AG08396 (cell line): ENCODE data around the gene WDR4.
"Not testable (repeated sequence)": the region's sequence is repeated elsewhere in the genome, so short reads cannot be mapped to it uniquely, and the experiment has no call there.

Source experiments
- DNase-seq: peaks from one replicate; pipeline ENCODE4 v3.0.0; 2012; ENCODE audit warnings: low spot score, mixed read lengths

Gene WDR4

DNA sequence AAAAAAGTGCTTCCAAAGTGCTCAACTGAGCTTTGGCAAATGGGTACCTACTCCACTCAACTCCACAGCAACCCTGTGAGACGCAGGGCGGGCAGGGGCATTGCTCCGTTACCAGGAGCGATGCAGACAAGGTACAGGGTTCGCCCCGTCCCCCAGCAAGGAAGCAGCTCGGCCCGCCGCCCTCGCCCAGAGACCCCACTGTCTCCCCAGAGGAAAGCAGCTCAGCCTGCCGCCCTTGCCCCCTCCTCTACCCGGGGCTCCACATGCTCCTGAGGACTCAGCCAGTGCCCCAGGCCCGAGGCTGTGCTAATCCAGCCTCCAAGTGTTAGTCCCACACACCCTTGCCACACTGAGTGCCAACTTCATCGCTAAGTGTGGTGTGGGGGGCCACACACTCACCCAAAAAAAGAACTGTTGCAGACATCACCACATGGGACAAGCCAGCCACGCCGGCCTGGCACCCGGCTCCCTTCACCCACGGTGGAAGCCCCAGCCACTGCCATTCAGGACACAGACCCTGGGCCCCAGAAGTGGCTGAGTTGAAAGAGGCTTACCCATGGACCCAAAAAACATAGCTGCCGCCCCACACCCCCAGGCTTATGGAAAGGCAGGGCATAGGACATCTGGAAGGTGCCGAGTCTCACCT, 26.3 kb downstream of the WDR4 start:
- DNase-seq: no peak

DNA sequence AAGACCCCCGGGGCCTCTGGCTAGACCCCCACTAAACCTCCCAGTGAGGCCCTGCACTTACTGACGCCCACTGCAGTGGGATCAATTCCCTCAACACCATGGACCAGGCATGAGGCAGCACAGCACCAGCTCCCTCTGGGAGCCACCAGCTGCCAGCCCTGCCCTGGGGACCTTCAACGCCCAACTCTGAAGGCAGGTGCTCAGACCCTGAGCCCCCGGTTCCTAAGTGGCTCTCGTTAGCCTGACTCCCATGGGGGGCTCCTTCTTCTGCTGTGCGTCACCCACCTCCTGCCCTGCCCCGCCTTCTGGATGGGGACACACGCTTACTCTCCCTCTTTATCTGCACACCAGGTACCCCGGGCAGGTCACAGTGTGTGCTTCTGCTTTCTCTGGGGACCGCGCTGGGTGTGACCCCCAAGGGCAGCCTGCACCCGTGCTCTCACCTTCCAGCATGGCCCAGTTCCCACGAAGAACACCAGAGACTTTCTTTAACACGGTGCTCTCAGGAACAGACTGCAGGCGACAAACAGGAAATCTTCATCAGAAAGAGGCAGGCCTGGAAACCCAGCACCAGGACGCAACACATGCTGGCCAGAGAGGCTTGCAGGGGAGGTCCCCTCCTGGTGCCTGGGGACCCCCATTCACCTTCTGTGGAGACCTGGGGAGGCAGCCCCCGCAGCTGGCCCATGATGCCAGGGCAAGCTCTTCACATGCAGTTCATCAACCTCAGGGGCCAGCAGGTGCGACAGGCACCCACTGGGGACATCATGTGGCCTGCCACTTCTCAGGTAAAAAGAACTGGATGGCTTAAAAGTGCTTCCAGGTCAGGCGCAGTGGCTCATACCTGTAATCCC, 27.3 kb downstream of the WDR4 start:
- DNase-seq: no peak

DNA sequence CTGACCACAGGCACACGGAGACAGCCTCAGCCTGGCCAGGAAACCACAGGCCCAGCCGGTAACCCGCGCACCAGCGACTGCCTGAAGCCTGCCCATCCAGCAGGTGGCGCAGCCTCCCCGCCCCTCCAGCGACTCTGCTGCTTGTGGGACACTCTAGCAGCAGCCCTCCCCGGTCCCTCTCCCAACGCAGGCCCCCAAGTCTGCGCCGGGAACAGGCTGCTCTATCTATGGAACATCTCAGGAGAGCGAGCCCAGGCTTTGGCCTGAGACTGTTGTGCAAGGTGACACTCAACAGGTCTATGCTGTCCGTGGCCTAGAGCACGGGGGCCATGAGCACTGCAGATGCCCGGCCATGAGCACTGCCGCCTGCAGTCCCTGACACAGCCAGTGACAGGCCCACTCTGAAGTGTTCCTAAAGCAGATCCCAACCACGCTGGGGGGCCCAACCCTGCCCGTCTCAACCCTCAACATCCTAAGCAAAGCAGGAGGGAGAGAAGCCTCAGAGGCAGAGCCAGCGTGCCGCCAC, 28.4 kb downstream of the WDR4 start:
- DNase-seq: no peak

DNA sequence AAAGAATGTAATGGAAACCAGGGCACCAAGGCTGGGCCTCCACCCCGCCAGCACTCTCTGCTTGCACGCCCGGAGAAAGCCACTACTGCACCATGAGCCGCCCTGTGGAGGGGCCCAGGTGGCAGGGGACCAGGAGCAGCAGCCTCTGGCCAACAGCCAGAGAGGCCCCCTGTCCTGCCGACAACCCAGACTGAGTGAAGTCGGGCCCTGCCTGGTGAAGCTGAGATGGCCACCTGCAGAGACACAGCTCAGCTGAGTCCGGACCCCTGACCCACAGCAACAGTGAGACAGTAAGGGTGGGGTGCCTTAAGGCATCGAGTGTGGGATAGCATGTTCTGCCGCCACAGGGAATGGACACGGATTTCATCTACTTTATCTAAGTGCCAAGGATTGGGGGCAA, 28.9 kb downstream of the WDR4 start:
- no peak for DNase-seq

DNA sequence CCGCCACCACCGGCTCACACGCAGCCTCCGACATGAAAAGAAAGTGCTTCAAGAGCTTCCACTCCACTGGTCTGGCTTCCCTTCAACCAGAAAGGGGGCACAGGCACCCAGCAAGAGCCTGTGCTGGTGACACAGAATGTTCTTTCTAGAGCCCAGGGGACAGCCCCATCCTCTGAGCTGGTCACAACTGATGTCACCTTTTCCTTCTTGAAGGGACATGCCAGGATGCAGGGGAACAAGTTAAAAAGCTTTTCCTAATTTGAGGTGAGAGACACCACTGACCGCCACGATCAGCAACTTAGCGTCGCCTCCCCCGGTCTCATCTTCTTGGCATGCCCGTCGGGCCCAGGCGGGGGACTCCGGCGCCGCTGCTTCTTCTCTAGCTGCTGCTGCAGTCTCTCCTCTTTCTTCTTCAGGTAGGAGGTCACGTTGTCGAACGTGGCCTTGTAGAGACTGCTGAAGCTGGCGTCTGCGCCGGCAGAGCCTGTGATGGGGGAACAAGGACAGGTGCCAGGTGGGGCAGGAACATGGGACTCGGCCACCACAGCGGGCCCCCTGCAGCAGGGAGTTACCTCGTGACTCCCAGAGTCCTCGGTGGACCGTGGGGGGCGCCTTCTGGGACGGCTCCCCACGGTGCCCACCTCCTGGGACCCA, 29.5 kb downstream of the WDR4 start:
- no peak for DNase-seq

DNA sequence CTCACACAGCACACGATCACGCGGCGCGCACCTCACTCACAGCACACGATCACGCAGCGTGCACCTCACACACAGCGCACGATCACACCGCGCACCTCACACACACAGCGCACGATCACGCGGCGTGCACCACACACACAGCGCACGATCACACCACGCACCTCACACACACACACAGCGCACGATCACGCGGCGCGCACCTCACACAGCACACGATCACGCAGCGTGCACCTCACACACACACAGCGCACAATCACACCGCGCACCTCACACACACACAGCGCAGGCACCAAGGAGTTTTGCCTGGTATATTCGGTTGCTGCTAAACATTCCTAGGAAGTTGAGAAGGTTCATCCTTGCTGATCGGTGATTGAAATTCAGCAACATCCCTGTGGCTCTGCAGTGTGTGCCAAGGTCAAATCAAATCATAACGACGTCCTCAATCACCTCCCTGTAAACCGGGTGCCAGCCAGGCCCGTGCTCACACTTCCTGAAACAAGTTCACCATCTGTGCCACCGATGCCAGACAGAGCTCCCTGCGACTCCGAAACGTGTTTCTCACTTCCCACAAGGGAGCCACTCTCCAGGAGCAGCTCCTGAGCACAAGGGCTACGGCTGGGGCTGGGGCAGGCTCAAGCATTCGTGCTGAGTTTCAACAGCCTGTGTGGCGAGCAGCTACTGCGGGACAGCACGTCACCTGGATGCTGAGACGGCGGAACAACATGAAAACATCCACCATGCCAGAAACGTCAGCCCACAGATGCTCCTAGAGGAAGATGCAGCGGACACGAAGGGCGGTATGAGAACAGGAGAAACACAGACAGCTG, 30.2 kb downstream of the WDR4 start:
- DNase-seq: no peak

DNA sequence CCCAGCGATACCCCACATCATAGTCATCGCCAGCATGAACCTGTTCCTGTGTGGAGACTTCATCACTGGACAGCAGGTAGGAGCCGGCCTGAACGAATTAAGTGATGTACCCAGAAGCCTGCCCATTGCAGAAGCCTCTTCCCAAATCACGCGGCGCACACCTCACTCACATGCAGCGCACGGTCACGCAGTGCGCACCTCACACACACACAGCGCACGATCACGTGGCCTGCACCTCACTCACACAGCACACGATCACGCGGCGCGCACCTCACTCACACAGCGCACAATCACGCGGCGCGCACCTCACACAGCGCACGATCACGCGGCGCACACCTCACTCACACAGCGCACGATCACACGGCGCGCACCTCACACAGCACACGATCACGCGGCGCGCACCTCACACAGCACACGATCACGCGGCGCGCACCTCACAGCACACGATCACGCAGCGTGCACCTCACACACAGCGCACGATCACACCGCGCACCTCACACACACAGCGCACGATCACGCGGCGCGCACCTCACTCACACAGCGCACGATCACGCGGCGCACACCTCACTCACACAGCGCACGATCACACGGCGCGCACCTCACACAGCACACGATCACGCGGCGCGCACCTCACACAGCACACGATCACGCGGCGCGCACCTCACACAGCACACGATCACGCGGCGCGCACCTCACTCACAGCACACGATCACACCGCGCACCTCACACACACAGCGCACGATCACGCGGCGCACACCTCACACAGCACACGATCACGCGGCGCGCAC, 31.0 kb downstream of the WDR4 start:
- DNase-seq: not testable (repeated sequence)

DNA sequence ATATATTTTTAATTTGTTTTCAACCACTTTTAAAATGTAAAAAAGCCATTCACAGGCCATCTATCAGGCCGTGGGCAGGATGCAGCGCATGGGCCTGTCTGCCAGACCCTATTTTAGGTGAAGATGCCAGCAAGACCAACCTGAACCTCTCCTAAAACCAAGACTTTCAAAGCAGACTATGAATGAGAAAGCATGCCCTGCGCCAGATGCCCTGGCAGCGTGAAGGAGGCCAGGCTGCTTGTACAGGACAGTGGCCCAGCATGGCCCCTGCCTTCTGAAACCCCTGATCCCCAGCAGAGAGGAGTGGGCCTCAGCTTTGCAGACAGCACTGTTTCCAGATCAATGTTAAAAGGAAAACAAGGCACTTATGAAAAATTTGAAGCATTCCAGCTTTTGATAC, 31.6 kb downstream of the WDR4 start:
- no peak for DNase-seq

DNA sequence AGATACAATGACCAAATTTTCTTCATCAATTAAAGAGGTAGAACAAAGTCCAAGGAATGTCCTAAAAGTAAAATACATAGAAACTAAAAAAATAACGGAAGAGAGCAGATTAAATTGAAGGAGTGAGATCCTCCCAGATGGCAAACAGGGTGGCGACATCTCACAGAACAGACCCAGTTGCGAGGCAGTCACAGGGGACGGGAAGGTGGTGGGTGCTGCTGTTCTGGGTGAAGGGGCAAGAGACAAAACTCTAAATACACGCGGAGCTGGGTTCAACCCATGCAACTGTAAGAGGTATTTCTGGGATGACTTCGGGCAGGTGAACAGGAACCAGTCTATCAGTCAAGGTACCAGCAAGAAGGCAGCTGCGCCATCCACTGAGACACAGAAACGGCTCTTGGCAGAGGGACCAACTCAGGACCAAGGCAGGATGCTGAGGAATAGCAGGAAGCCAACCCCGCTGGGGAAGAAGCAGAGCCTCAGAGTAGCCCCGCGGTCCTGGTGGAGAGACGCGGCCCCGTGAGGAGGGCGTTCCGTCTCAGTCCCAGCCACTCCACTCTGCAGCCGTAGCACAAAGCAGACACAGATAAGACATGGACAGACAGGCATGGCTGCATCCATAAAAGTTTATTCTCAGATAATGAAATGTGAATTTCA, 32.2 kb downstream of the WDR4 start:
- DNase-seq: no peak

DNA sequence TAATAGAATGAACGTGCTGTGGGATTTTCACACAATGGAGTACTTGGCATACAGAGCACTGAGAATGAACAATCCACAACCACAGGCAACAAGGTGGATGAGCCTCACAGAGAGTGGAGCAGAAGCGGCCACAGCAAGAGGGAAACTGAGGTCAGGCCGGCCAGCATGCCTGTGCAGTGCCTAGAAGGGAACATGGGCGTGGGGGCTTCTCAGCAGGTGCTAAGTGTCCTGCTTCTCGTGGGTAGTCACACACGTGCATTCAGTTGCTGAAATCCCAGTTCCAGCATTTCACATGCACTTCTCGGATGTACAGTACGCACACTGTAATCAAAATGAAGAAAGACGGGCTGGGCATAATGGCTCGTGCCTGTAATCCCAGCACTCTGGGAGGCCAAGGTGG, 33.1 kb downstream of the WDR4 start:
- DNase-seq: no peak

DNA sequence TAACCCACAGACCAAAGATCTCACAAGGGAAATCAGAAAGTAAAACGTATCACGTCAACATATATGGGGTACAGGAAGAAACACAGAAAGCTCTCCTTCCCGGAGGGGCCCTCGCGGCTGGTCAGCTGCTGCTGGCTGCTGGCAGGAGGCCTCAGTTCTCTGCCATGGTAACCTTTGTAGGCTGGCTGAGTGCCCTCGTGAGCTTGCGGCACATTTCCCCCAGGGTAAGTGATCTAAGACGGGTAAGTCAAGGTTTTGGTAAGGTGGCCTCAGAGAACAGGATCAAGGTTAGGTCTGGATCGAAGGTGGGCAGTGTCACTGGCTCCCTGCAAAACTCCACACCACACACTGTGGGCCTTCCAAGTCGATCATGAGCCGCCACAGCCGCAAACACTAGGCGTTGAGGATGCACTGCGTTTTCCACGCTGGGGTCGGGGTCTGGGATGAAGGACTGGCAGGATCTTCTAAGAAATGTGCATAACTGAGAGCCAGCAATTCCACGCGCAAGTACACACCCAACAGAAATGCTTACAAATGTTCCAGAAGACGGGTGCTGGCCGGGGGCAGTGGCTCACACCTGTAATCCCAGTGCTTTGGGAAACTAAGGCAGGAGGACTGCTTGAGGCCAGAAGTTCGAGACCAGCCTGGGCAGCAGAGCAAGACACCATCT, 33.9 kb downstream of the WDR4 start:
- DNase-seq: no peak

DNA sequence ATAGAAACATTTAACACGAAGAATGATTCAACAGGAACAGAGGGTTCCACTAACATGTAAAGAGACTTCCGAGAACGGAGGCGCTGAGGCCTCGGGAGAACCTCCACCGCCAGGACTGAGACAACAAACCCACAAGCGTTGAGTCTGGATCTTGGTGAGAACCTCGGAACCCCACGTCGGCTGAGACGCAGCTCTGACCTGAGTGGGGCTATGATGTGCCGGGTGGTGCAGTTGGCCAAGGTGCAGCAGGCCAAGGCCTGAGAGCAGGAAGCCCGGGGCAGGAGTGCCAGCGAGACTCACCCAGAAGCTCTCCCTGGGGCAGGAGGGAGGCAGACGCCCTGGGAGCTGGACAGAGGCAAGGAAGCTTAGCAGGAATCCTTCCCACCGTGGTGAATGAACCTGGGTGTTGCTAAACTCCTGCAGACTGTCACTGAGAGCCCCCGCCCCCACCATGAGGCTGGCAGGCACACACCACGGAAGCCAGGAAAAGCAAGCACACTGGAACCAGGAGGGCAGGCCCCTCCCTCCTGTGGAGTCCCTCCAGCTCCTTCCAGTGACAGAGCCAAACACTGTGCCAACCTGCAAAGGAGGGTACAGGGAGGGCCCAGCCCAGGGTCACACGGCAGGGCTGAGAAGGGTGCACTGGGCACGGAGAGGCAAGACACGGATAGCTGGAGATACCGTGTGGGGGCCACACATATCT, 34.8 kb downstream of the WDR4 start:
- DNase-seq: no peak

DNA sequence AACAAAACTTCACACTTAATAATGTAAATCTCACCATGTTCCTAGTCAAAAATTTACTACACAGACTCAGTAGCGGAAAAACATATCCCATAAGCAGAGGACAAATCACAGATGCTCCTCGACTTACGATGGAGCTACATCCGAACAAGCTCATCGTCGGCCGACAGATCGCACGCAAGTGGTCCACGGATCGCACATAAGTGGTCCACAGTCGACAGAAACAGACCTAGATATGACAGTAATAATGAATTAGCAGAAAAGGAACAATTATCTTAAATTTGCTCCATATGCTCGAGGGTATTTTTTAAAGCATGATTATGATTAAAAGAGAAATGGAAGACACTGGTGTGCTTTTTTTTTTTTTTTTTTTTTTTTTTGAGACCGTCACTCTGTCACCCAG, 36.3 kb downstream of the WDR4 start:
- no peak for DNase-seq

DNA sequence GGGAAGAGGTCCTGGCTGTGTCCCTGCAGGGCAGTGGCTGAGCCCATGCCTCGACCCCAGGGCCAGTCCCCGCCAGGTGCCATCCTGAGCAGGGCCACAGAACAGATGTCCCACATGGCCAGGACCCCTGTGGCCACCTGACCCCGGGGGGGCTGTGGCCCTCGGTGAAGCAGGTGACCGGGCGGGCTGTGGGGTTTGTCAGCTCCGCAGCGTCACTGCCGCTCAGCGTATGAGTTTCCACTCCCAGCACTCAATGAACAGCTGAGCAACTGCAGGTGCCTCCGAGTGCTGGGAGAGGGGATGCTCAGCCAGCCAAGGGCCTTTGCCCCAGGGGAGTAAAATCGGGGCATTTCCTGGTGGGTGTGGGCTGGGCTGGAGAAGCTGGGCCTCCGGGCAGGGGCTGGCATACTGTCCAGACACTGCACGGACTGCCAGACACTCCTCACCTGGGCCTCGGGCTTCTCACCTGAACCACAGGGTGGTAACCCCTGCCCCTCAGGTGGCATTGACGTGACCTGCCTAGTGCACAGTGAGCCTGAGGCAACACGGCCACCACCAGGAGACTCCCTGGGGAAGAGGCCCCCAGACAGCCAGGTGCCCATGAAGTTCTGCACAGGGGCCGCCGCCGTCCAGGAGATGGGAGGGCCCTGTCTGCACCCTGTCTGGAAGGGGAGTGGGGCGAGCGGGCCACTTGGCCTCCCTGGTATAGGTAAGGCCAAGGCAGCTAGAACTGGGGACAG, 37.3 kb downstream of the WDR4 start:
- not testable (repeated sequence) for DNase-seq

DNA sequence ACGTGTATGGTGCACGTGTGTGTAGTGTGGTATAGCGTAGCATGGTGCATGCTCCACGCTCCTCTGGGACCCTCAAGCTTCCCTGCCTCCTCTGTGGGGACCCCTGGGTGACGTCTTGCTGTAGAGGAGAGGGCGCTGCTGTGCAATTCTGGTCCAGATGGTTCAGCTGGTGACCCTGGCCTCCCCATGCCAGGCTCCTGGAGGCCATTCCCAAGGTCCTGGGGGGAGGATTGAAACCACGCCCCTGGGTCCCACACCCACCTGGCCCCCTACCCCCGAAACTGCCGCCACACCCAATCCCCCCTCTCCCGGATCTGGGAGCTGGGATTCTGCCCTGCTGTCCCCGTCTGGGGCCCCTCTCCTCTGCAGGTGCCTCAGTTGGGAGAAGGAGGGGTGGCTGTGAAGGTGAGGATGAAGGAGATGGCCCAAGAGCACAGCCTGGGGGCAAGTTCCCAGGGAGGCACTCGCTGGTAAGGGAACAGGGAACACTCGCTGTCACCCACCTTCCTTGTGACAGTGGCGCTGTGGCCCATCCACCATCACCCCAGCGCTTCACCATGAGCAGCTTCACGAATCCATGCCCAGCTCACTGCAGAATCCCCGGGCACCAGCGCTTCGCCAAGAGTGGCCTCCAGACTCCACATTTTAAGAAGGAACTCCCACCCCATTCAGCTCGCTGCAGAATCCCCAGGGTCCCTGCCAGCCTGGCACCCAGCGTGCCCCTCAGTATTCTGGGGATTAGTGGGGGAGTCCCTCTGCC, 38.0 kb downstream of the WDR4 start:
- no peak for DNase-seq

DNA sequence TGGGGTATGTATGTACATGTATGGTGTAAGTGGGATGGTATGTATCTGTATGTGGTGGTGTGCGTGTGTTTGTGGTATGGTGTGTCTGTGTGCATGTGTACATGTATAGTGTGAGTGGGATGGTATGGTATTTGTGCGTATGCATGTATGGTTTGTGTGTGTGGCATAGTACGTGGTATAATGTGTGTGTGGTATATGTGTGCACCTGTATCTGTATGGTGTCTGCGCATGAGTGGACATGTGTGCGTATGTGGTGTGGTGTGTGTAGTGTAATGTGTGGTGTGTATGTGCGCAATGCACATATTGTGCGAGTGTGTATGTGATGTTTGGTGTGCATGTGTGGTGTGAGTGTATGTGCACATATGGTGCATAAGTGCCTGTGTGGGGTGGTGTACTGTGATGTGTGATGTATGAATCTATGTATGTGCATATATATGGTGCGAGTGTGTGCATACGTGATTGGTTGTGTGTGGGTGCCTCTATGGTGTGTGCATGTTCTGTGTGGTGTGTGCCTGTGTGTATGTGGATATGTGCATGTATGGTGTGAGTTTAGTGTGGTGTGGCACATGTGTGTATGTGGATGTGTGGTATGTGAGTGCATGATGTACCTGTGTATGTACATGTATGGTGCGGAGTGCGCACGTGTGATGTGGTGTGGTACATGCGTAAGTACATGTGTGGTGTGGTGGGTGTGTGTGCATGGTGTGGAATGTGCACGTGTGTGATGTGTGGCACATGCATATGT, 38.8 kb downstream of the WDR4 start:
- DNase-seq: no peak
